Osteoblast (primary cell): ENCODE data around the gene TMEM209. TPM values are rescaled to one million over a fixed set of nuclear protein-coding genes. Genes with fewer than 3 reads are reported as not detected.

Experiments used
- DNase-seq: peaks from one replicate; pipeline ENCODE4 v3.0.0; 2011; ENCODE audit warnings: low spot score, mixed read lengths; ENCODE audit not compliant: insufficient read length; ENCODE audit errors: missing footprints
- H2AFZ ChIP-seq: 2 replicates; pipeline ENCODE4 v1.6.0; 2011; ENCODE audit warnings: mild to moderate bottlenecking, low read length
- H3K27ac ChIP-seq: 2 replicates; pipeline ENCODE4 v1.5.1; 2011; ENCODE audit warnings: mild to moderate bottlenecking, low read depth, low read length, moderate library complexity
- H3K27me3 ChIP-seq: 2 replicates; pipeline ENCODE4 v1.6.0; 2012; ENCODE audit warnings: mild to moderate bottlenecking, control low read depth, inconsistent platforms, low read length, moderate library complexity; ENCODE audit not compliant: insufficient read depth
- H3K36me3 ChIP-seq: 2 replicates; pipeline ENCODE4 v1.5.1; 2011; ENCODE audit warnings: mild to moderate bottlenecking, low read length, control low read depth, moderate library complexity; ENCODE audit not compliant: insufficient read depth
- H3K4me1 ChIP-seq: 2 replicates; pipeline ENCODE4 v1.5.1; 2011; ENCODE audit warnings: mild to moderate bottlenecking, low read length, control low read depth, moderate library complexity; ENCODE audit not compliant: insufficient read depth
- H3K4me2 ChIP-seq: 2 replicates; pipeline ENCODE4 v1.6.0; 2011; ENCODE audit warnings: mild to moderate bottlenecking, low read length; ENCODE audit not compliant: insufficient read depth
- H3K4me3 ChIP-seq: fragments of 200-600 bp; sonication (generic); 3 replicates; pipeline ENCODE4 v1.5.1; 2012; ENCODE audit warnings: mild to moderate bottlenecking, low read length, inconsistent platforms; ENCODE audit not compliant: insufficient read depth
- H3K79me2 ChIP-seq: 2 replicates; pipeline ENCODE4 v1.6.0; 2012; ENCODE audit warnings: mild to moderate bottlenecking, low read length, control low read depth, inconsistent platforms; ENCODE audit not compliant: insufficient read depth
- H3K9me3 ChIP-seq: 2 replicates; pipeline ENCODE4 v1.5.1; 2011; ENCODE audit warnings: low read depth, low read length, control low read depth
- H4K20me1 ChIP-seq: 2 replicates; pipeline ENCODE4 v1.6.0; 2012; ENCODE audit warnings: mild to moderate bottlenecking, low read length, control low read depth; ENCODE audit not compliant: insufficient read depth
- CTCF ChIP-seq: IDR thresholded peaks from 2 replicates; pipeline ENCODE4 v1.5.1; 2011; ENCODE audit warnings: mild to moderate bottlenecking, low read depth, low read length, moderate library complexity; ENCODE audit errors: extremely low read depth
- total RNA-seq: library from RNA; depleted of rRNA; stranded (reverse); fragments of >200 nt; gene quantifications from 2 replicates; pipeline ENCODE4 v1.2.3, GENCODE V29; 2012

Gene TMEM209
- total RNA-seq, 1 donor: 19.9 TPM

DNA sequence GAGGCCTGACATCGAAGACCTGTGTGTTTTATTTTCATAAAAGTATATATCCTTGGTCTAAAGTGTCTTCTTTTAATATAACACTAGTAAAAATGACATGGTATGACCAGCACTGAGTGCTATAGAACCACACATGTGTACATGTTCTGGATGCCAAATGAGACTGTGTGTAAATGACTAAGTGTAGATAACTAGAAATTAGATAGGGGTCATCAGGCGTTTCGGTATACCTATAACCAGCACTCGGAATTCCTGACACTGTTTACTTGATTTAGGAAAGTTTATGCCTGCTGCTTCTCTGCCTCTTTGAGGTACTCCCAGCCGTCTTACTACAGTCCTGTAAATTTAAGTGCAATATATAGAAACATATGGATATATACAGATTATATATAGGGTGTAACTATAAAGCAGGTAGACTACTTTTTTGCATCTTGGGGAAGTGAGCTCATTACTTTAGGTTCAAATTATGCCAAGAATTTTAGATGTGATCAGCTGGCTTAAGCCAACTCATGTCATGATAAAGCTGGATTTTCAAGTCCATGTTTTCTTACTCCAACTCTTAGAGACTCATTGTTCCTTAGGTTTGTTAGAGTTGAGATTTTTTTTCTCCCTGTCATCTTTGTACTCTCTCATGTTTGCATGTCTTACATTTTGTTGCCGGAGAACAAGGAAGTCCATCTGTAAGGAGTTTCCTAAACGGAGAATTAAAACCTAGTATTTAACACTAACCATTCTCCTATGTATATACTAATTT, 72.0 kb downstream of the TMEM209 start:
- Histone ChIP-seq H3K27ac (no peak overlapping the region), H3K79me2 (no peaks in the 10 kb centered on the region), H3K4me1 (peaks cover 14% of the 10 kb centered on the region), H3K36me3 (peaks cover 40% of the 10 kb centered on the region), H2AFZ (no peak overlapping the region), H4K20me1 (no peaks in the 10 kb centered on the region), H3K4me3 (no peak overlapping the region), H3K27me3 (no peaks in the 10 kb centered on the region), H3K9me3 (no peaks in the 10 kb centered on the region), H3K4me2 (no peak overlapping the region)
- no peak for DNase-seq
- no peak for TF ChIP-seq CTCF

DNA sequence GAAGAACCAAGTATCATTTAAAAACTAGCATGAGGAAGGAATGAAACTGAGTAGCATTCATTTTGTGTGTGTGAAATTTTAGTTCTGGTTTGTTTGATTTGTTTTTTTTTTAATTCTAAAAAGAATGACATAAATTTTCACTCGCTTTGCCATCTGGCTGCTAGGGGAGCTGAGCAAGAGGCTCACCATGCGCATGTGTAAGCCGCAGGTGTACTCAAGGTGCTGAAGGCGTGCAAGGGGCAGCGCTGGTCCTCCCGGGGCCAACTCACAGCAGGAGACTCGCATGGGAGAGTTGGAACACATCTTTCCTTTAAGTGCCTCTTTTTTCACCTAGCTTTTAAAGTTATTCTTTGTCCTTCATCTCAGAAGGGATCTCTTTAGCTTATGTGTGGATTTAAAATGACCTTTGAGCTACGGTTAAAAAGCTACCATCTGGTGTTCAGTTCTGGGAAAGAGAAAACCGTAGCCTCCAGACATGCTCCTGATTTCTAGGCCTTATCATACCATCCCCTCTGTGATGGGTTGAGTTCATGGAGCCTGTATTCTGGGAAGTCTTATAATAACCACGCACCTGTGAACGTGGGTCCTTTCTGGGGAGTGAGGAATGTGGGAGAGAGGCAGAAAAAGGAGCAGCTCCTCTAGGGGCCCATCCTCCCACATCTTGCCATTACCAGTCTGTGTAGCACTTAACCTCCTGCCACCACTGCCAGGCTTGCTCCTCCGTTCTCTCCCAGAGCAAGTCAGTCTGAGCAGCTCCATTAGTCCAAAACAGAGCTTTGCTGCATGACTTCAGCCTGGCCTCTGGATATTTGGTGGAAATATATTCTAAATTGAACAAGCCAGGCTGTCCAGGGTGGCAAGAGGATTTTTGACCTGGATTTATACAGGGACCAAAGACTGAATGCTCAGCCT, 73.0 kb downstream of the TMEM209 start:
- Histone ChIP-seq H3K27ac (no peak overlapping the region), H2AFZ (no peak overlapping the region), H4K20me1 (no peaks in the 10 kb centered on the region), H3K9me3 (no peaks in the 10 kb centered on the region), H3K79me2 (no peaks in the 10 kb centered on the region), H3K36me3 (peaks cover 40% of the 10 kb centered on the region), H3K4me2 (no peak overlapping the region), H3K4me3 (no peak overlapping the region), H3K4me1 (peaks cover 20% of the 10 kb centered on the region), H3K27me3 (no peaks in the 10 kb centered on the region)
- TF ChIP-seq CTCF: no peak
- no peak for DNase-seq

DNA sequence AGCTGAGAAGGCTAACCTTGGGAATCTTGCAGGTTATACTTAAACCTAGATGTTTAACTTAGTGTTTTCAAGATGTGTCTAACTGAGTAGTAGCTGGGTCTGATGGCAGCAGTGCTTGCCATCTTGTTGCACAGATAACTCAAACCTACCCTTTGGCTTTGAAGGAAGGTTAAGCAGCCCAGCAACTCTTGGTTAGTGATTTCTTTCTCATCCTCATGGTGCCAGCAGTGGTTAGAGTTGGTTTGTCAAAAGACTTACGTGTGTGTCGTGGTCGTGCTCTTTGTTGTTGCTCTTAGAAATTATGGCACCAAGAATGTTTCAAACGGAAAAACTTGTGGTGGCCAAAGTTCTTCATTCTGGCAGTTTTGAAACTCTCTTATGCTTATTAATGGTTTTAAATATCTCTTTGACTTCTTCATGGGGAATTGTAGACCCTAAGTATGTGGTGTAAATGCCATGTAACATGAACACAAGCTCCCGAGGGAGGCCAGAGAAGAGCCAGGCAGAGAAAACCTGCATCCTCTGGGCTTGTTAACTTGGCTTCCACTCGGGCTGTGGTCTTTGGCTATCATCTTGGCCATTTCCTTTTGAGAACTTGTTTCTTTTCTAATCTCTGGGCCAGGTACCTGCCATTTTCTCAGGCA, 73.9 kb downstream of the TMEM209 start:
- Histone ChIP-seq H3K4me1 (peaks cover 22% of the 10 kb centered on the region), H4K20me1 (no peaks in the 10 kb centered on the region), H2AFZ (no peak overlapping the region), H3K79me2 (no peaks in the 10 kb centered on the region), H3K36me3 (peaks cover 39% of the 10 kb centered on the region), H3K27me3 (no peaks in the 10 kb centered on the region), H3K4me3 (no peak overlapping the region), H3K9me3 (no peaks in the 10 kb centered on the region), H3K4me2 (no peak overlapping the region), H3K27ac (no peak overlapping the region)
- no peak for DNase-seq
- TF ChIP-seq CTCF: no peak
